IMR-90 (cell line): Measurements from ENCODE around the gene FAM193A. TPM values are rescaled to one million over a fixed set of nuclear protein-coding genes. Genes with fewer than 3 reads are reported as not detected.

ENCODE experiments used
- ATAC-seq: fragments of 200-7000 bp; cut with Tn5 transposase; 2 replicates; pipeline ENCODE4 v1.9.1; 2020; ENCODE audit warnings: low read depth, mild to moderate bottlenecking, moderate library complexity
- BruUV-seq: library from RNA; stranded (reverse); fragments of 400-500 nt; replicated peaks from 2 replicates; lab custom pipeline; 2021; lab: Mats Ljungman, UMichigan
- CTCF ChIA-PET: fragments of 300-600 bp; formaldehyde crosslinking; extraction: SDS; loops from one replicate; lab custom pipeline; 2021; ENCODE audit warnings: antibody characterized with exemption; lab: Yijun Ruan, JAX
- POLR2A ChIA-PET: fragments of 300-600 bp; sonication (Branson Sonifier 250); formaldehyde crosslinking; loops from one replicate; lab custom pipeline; 2022; ENCODE audit warnings: antibody characterized with exemption; ENCODE audit not compliant: unreplicated experiment; lab: Charles Lee
- DNase-seq: peaks from one replicate; pipeline ENCODE4 v3.0.0; 2013
- H2AFZ ChIP-seq: replicated peaks from 2 replicates; pipeline ENCODE3; 2013; ENCODE audit warnings: low read length, mild to moderate bottlenecking; ENCODE audit not compliant: poor library complexity
- H2AK5ac ChIP-seq: 2 replicates; pipeline ENCODE4 v1.6.1; 2013; ENCODE audit warnings: low read depth, low read length, inconsistent platforms
- H2AK9ac ChIP-seq: replicated peaks from 2 replicates; pipeline ENCODE3; 2013; ENCODE audit warnings: mild to moderate bottlenecking, low read depth, low read length, moderate library complexity; ENCODE audit not compliant: poor library complexity
- H2BK120ac ChIP-seq: 2 replicates; pipeline ENCODE4 v1.6.1; 2013; ENCODE audit warnings: low read depth, low read length, inconsistent platforms
- H2BK15ac ChIP-seq: 3 replicates; pipeline ENCODE4 v1.6.1; 2013; ENCODE audit warnings: low read depth, low read length, inconsistent platforms
- H2BK20ac ChIP-seq: 2 replicates; pipeline ENCODE4 v1.6.1; 2013; ENCODE audit warnings: low read depth, mild to moderate bottlenecking, inconsistent platforms, low read length, moderate library complexity
- H2BK5ac ChIP-seq: 2 replicates; pipeline ENCODE4 v1.6.1; 2013; ENCODE audit warnings: mild to moderate bottlenecking, low read depth, low read length, inconsistent platforms; ENCODE audit not compliant: poor library complexity, severe bottlenecking
- H3K14ac ChIP-seq: replicated peaks from 2 replicates; pipeline ENCODE4 v1.6.1; 2013; ENCODE audit warnings: low read depth, low read length, inconsistent platforms
- H3K18ac ChIP-seq: 2 replicates; pipeline ENCODE4 v1.6.1; 2013; ENCODE audit warnings: low read depth, low read length, control low read depth
- H3K23ac ChIP-seq: 2 replicates; pipeline ENCODE4 v1.6.1; 2013; ENCODE audit warnings: low read depth, low read length, inconsistent platforms
- H3K27ac ChIP-seq: 2 replicates; pipeline ENCODE4 v1.5.1; 2013; ENCODE audit warnings: mild to moderate bottlenecking, control low read depth, low read length; ENCODE audit not compliant: insufficient read depth
- H3K27me3 ChIP-seq: 2 replicates; pipeline ENCODE4 v1.6.1; 2013; ENCODE audit warnings: low read length; ENCODE audit not compliant: control insufficient read depth, insufficient read depth
- H3K36me3 ChIP-seq: 2 replicates; pipeline ENCODE4 v1.6.1; 2013; ENCODE audit warnings: low read length, mixed read lengths; ENCODE audit not compliant: control insufficient read depth, insufficient read depth
- H3K4ac ChIP-seq: 2 replicates; pipeline ENCODE4 v1.6.1; 2013; ENCODE audit warnings: low read depth, low read length, inconsistent platforms
- H3K4me1 ChIP-seq: 2 replicates; pipeline ENCODE4 v1.6.1; 2013; ENCODE audit warnings: low read length, mixed read lengths; ENCODE audit not compliant: control insufficient read depth, insufficient read depth
- H3K4me2 ChIP-seq: 2 replicates; pipeline ENCODE4 v1.6.1; 2013; ENCODE audit warnings: low read depth, mild to moderate bottlenecking, control low read depth, low read length, moderate library complexity
- H3K4me3 ChIP-seq: 2 replicates; pipeline ENCODE4 v1.5.1; 2013; ENCODE audit warnings: low read depth, mild to moderate bottlenecking, control low read depth, low read length, moderate library complexity; ENCODE audit not compliant: insufficient read depth
- H3K56ac ChIP-seq: 2 replicates; pipeline ENCODE4 v1.6.1; 2013; ENCODE audit warnings: low read length, inconsistent platforms; ENCODE audit not compliant: insufficient read depth; ENCODE audit errors: extremely low read depth
- H3K79me1 ChIP-seq, 2 experiments: 2 replicates each; pipeline ENCODE4 v1.6.1; 2013; ENCODE audit warnings: low read length in 2 of 2, inconsistent platforms in 1 of 2, low read depth in 1 of 2
- H3K9ac ChIP-seq: 2 replicates; pipeline ENCODE4 v1.6.1; 2013; ENCODE audit warnings: low read depth, low read length, control low read depth
- H3K9me1 ChIP-seq: 2 replicates; pipeline ENCODE4 v1.6.1; 2013; ENCODE audit warnings: low read length, inconsistent platforms; ENCODE audit not compliant: insufficient read depth
- H3K9me3 ChIP-seq: 2 replicates; pipeline ENCODE4 v1.6.1; 2013; ENCODE audit warnings: low read length; ENCODE audit not compliant: control insufficient read depth, insufficient read depth
- H4K20me1 ChIP-seq: 2 replicates; pipeline ENCODE4 v1.6.1; 2013; ENCODE audit warnings: low read length, inconsistent platforms; ENCODE audit not compliant: insufficient read depth
- H4K5ac ChIP-seq: 2 replicates; pipeline ENCODE4 v1.6.1; 2013; ENCODE audit warnings: mild to moderate bottlenecking, low read depth, low read length, control low read depth
- H4K8ac ChIP-seq, 2 experiments: 2 replicates each; pipeline ENCODE4 v1.6.1; 2013; ENCODE audit warnings: low read depth in 2 of 2, low read length in 2 of 2, control low read depth in 1 of 2, inconsistent platforms in 1 of 2
- H4K91ac ChIP-seq: 2 replicates; pipeline ENCODE4 v1.6.1; 2013; ENCODE audit warnings: low read depth, low read length, inconsistent platforms; ENCODE audit not compliant: insufficient read depth
- MAFK ChIP-seq: IDR thresholded peaks from 2 replicates; pipeline ENCODE4 v1.6.1; 2012; ENCODE audit warnings: low read depth, low read length, improper control_type of control experiment
- MXI1 ChIP-seq: IDR thresholded peaks from 2 replicates; pipeline ENCODE4 v1.6.1; 2012; ENCODE audit warnings: low read depth, mild to moderate bottlenecking, low read length, moderate library complexity, borderline replicate concordance
- NFE2L2 ChIP-seq: fragments of 150-350 bp; IDR thresholded peaks from 2 replicates; pipeline ENCODE4 v1.6.1; 2016; ENCODE audit warnings: low read depth, mild to moderate bottlenecking, low read length
- POLR2A ChIP-seq: IDR thresholded peaks from 2 replicates; pipeline ENCODE4 v1.6.1; 2012; ENCODE audit warnings: mild to moderate bottlenecking, low read depth, low read length
- RCOR1 ChIP-seq: IDR thresholded peaks from 2 replicates; pipeline ENCODE4 v1.6.1; 2012; ENCODE audit warnings: mild to moderate bottlenecking, low read length, improper control_type of control experiment; ENCODE audit not compliant: insufficient replicate concordance
- RFX5 ChIP-seq: IDR thresholded peaks from 2 replicates; pipeline ENCODE4 v1.8.0; 2012; ENCODE audit warnings: low read depth, mild to moderate bottlenecking, low read length, moderate library complexity
- SMC3 ChIP-seq: fragments of 150-350 bp; IDR thresholded peaks from 2 replicates; pipeline ENCODE4 v1.6.1; 2016; ENCODE audit warnings: low read depth, mild to moderate bottlenecking, antibody characterized with exemption, low read length, moderate library complexity
- whole genome bisulfite sequencing, 2 experiments: methylation state at CpG; one replicate each; pipeline versions ENCODE4 v1.1.5 to v1.1.7; 2013; ENCODE audit warnings: missing lambda C conversion rate in 2 of 2; ENCODE audit not compliant: insufficient read length in 1 of 2; ENCODE audit errors: extremely low coverage in 2 of 2; 5-methylcytosine and 5-hydroxymethylcytosine counted together
- dilution Hi-C: fragments of 300-500 bp; cut with HindIII; formaldehyde crosslinking; loops from one replicate; pipeline ENCODE4 v1.14.3; 2018; ENCODE audit warnings: low sequenced_read_pairs; ENCODE audit not compliant: unreplicated experiment
- in situ Hi-C: fragments of 300-500 bp; cut with MboI; formaldehyde crosslinking; loops from 3 replicates; pipeline ENCODE4 v1.14.3; 2019; ENCODE audit warnings: low sequenced_read_pairs, inconsistent platforms, mixed read lengths
- intact Hi-C: fragments of 100-400 bp; cut with micrococcal nuclease; formaldehyde crosslinking; loops from 2 replicates; pipeline ENCODE4 v1.10.0; 2022
- polyA plus RNA-seq, 3 experiments: library from polyadenylated mRNA; depleted of rRNA; stranded (reverse); fragments of >200 nt; gene quantifications; 2 replicates each; pipeline ENCODE4 v1.2.3, GENCODE V29; 2012; ENCODE audit warnings: low replicate concordance in 1 of 3
- total RNA-seq: library from RNA; depleted of rRNA; stranded (reverse); fragments of >200 nt; gene quantifications from 2 replicates; pipeline ENCODE4 v1.2.3, GENCODE V29; 2012
- TF ChIP-seq, protein P1 (sequence below): fragments of 150-350 bp; IDR thresholded peaks from 2 replicates; pipeline ENCODE4 v1.6.1; 2016; ENCODE audit warnings: low read depth, mild to moderate bottlenecking, low read length, moderate library complexity, borderline replicate concordance
- TF ChIP-seq, protein P2 (sequence below): conservative IDR thresholded peaks from 2 replicates; pipeline ENCODE4 v1.5.1; 2012; ENCODE audit warnings: mild to moderate bottlenecking, low read depth, low read length, improper control_type of control experiment

The FAM193A gene
- total and polyA plus RNA-seq, 2 of the 4 experiments (the other 2 are of a cell fraction): 6.8 to 11.0 TPM

DNA sequence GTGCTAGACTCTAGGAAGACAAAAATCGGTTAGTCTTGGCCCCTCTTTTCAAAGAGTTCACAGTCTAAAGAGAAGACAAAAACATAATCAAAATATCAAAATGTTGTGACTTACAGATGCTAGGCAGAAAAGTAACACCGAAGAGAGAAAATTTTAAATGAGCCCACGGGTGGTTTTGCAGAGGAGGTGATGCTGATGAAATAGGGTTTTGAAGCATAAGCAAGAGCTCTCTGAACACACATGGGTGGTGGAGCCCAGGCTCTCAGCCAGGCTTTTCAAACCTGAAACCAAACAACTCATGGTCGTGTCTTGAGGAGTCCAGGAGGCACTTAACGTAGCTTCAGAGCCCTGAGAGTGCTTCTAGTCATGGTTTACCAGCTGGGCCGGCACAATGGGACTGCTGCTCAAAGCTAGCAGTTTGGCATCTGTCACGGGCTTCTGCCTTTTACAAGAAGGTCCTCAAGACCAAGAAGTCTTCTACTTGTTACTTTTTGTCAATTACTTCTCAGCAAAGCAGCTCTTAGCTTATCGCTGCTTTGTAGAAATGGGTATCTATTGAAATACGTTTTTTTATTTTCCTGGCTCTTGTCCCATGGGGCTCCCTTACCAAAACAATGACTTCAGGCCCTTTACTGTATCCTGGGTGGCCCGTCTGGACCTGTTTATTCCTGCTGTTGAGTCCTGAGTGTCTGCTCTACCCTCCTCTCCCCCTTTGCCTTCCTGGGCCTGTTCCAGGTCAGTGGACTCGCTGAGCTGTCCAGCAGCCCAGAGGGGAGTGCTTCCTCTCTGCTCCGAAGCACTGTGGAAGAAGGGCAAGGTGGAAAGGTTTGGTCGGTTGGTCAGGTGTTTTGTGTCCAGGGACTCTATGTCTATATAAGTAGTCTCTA lies 150.2 kb downstream of the FAM193A start:
- BruUV-seq: no TSS peak
- Histone ChIP-seq H3K14ac (no peak overlapping the region), H3K27ac (no peak overlapping the region), H4K91ac (no peak overlapping the region), H2AFZ (no peak overlapping the region), H3K4me1 (no peaks in the 10 kb centered on the region), H3K23ac (no peak overlapping the region), H3K27me3 (no peaks in the 10 kb centered on the region), H4K5ac (no peak overlapping the region), H2BK15ac (no peak overlapping the region), H2BK120ac (no peak overlapping the region), H3K4me3 (no peak overlapping the region), H4K20me1 (peaks cover 5% of the 10 kb centered on the region; the same call in 1 of the 2 replicates), H3K9me1 (peaks cover 28% of the 10 kb centered on the region), H4K8ac (no peak overlapping the region), H3K79me1 (peaks cover 44 to 79% of the 10 kb centered on the region in 2 experiments), H2BK20ac (no peak overlapping the region), H3K9ac (no peak overlapping the region), H3K4me2 (no peak overlapping the region), H2AK9ac (no peak overlapping the region), H2AK5ac (no peak overlapping the region), H3K36me3 (peaks cover 51% of the 10 kb centered on the region), H3K4ac (no peak overlapping the region), H2BK5ac (no peak overlapping the region), H3K9me3 (no peaks in the 10 kb centered on the region), H3K56ac (no peak overlapping the region), H3K18ac (no peak overlapping the region)
- ChIA-PET POLR2A (no interaction called here), CTCF (interaction anchor here (1.4 kb wide), 1 partner anchor 12 kb away, joined by 5 read pairs; no protein-coding TSS in a partner anchor)
- no CpG with 5 or more reads among the region's 13 CpGs for WGBS, 2 experiments
- no peak for DNase-seq
- TF ChIP-seq RFX5: no peak
- TF ChIP-seq MXI1: no peak
- TF ChIP-seq, protein P1, sequence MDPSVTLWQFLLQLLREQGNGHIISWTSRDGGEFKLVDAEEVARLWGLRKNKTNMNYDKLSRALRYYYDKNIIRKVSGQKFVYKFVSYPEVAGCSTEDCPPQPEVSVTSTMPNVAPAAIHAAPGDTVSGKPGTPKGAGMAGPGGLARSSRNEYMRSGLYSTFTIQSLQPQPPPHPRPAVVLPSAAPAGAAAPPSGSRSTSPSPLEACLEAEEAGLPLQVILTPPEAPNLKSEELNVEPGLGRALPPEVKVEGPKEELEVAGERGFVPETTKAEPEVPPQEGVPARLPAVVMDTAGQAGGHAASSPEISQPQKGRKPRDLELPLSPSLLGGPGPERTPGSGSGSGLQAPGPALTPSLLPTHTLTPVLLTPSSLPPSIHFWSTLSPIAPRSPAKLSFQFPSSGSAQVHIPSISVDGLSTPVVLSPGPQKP: no peak
- no peak for TF ChIP-seq POLR2A
- no peak for TF ChIP-seq SMC3
- no peak for TF ChIP-seq RCOR1
- TF ChIP-seq, protein P2, sequence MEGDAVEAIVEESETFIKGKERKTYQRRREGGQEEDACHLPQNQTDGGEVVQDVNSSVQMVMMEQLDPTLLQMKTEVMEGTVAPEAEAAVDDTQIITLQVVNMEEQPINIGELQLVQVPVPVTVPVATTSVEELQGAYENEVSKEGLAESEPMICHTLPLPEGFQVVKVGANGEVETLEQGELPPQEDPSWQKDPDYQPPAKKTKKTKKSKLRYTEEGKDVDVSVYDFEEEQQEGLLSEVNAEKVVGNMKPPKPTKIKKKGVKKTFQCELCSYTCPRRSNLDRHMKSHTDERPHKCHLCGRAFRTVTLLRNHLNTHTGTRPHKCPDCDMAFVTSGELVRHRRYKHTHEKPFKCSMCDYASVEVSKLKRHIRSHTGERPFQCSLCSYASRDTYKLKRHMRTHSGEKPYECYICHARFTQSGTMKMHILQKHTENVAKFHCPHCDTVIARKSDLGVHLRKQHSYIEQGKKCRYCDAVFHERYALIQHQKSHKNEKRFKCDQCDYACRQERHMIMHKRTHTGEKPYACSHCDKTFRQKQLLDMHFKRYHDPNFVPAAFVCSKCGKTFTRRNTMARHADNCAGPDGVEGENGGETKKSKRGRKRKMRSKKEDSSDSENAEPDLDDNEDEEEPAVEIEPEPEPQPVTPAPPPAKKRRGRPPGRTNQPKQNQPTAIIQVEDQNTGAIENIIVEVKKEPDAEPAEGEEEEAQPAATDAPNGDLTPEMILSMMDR: no peak
- TF ChIP-seq MAFK: no peak
- TF ChIP-seq NFE2L2: no peak
- in situ Hi-C loops (no loop called here), intact Hi-C loops (no loop called here), dilution Hi-C loops (no loop called here)
- no peak for ATAC-seq
